TTC549 (cell line): ENCODE data around the gene EWSR1.

Experiments used
- FAIRE-seq: peaks from 2 replicates; lab custom pipeline; 2012; peaks lifted over from hg19 to GRCh38; lab: Jason Lieb, UNC

EWSR1 gene

DNA sequence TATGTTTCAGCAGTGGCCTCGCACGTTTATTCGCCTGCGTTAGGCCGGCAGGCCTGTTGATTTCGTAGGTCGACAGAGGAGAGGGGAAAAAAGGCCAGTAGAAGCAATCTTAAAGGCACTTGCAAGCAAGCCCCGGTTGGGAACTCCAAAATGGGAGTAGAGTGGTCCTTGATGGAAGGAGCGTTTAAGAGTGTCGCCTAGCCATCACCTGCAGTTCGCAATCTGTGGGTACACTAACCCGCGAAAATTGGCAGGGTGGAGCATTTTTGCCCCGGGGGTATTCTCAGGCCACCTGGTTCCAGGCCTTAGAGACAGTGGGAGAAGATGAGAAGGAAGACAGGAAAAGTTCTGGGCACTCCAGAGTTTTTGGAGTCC, 1.1 kb downstream of the EWSR1 start:
- FAIRE-seq, result no peak

GRCh38 chr22:29269731-29270474, 1.8 kb downstream of the EWSR1 start:
- no peak for FAIRE-seq

- no peak for FAIRE-seq
Observed at GRCh38 chr22:29270475-29271271, 2.6 kb downstream of the EWSR1 start.

GRCh38 chr22:29272624-29273023, 4.6 kb downstream of the EWSR1 start:
- no peak for FAIRE-seq

- FAIRE-seq, result no peak
Observed at GRCh38 chr22:29275167-29275566, 7.1 kb downstream of the EWSR1 start.

GRCh38 chr22:29275819-29276565, 7.9 kb downstream of the EWSR1 start:
- FAIRE-seq, result no peak

DNA sequence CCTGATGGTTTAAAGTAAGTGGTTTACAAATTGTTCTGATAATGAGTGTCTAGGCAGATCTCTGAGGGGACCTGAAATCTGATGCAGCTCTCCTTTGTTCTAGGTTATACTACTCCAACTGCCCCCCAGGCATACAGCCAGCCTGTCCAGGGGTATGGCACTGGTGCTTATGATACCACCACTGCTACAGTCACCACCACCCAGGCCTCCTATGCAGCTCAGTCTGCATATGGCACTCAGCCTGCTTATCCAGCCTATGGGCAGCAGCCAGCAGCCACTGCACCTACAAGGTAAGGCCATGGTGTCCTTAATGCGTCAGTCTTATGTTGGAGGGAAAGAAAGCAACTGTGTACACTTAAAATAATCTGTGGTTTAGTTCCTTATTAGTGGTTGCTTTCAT, 9.9 kb downstream of the EWSR1 start:
- no peak for FAIRE-seq

DNA sequence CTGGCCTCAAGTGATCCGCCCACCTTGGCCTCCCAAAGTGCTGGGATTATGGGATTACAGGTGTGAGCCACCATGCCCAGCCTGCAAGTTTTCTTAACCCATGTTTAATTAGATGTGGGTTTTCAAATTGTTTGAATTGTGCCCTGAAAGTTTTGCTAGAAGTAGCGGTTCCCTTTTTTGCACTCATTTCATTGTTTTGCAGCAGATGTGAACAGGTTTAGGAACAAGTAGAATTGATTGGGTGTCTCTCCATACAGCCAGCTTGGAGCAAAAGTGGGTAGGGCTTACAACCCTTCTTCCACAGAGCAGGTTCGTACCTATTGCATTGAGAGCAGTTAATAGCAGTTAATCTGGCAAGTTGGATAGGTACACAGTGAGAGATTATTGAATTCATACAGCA, 16.1 kb downstream of the EWSR1 start:
- FAIRE-seq, result no peak

DNA sequence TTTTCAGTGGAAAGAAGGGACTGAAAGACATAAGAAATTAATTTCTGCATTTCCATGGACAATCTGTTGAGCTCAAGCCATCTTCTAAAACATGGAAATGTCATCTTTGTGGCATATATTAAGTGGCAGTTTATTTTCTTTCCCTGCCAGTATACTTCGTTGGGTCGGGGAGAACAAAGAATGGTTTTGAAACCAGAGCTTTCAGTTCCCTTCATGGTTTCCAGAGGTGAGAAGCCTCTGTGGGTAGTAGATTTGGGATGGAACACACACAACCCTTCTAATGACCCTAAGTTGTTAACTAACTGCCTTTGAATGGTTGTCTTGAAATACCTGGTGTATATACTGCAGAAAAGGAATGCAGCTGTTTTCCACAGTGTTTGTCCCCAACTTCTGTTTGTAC, 20.8 kb downstream of the EWSR1 start:
- FAIRE-seq, result no peak

- no peak for FAIRE-seq
Observed at GRCh38 chr22:29290061-29290460, 22.0 kb downstream of the EWSR1 start.

DNA sequence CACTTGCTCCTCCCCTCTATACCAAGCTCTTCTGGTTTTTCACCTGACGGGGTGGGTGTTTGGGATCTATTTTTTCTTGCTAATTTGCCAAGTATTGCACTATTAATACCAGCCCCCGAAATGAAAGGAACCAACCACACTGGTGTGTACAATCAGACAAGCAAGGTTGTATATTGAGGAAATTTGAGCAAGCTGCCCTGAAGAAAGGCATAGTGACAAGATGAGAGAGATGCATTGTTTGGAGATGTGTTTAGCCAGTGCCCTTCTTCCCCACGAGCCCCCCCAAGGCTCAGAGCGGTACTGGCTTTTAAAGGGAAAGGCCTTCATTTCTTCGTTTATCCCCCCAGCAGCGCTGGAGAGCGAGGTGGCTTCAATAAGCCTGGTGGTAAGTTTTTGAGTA, 23.1 kb downstream of the EWSR1 start:
- no peak for FAIRE-seq

DNA sequence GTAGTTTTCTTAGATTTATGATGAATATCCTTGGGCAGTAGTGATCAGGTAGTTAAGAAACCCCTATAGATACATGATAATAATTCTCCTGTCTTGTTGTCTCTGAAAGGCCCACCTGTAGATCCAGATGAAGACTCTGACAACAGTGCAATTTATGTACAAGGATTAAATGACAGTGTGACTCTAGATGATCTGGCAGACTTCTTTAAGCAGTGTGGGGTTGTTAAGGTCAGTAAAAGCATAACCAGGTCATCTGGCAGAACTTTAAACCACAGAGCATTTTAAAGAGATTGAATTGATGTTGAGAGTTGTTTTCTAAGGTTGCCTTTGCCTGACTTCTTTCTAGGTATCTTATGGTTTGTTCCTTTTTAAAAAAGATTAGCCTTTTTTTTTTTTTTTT, 24.3 kb downstream of the EWSR1 start:
- FAIRE-seq, result no peak

DNA sequence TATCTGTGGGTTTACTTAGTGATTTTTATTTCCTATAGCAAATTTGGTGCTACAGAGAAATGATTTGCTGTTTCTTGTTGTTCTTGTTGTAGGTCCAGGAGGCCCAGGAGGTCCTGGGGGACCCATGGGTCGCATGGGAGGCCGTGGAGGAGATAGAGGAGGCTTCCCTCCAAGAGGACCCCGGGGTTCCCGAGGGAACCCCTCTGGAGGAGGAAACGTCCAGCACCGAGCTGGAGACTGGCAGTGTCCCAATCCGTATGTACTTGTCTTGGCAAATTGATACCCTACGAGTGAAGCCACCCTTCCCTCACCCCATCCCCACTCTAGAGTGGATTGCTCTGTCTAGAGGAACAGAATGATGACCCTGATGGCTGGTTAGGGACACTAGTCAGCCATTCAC, 30.6 kb downstream of the EWSR1 start:
- FAIRE-seq, result no peak

- FAIRE-seq, result no peak
Observed at GRCh38 chr22:29299136-29299900, 31.2 kb downstream of the EWSR1 start.

DNA sequence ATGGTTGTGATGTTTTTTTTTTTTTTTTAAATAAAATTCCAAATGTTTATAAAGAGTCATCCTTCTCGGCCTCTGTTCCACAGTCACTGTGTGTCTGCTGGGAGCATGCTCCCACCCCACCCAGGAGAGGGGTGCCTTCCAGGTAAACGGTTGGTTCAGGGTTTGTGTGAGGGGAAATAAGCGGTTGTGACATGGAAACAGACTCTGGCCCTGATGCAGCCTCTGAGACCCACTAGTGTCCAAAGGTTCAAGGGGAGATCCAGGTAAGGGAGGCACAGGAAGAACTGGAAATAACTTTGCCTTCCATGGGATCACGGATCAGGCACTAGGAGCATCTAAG, 32.4 kb downstream of the EWSR1 start:
- FAIRE-seq, result no peak

GRCh38 chr22:29300807-29301601, 32.9 kb downstream of the EWSR1 start:
- no peak for FAIRE-seq

GRCh38 chr22:29301716-29302401, 33.8 kb downstream of the EWSR1 start:
- no peak for FAIRE-seq

DNA sequence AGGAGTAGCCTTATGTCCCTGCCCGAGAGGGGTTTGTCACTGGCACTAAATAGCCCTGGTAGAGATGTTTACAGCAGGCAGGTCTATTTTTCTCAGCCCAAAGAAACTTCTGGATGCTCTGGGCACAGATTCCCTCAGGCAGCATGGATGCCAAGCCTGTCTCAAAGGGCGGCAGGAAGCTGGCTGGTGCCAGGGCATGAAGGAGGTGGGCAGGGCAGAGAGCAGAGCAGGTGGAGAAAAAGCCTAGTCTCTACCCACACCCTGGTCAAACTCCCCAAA, 34.3 kb downstream of the EWSR1 start:
- FAIRE-seq, result no peak

DNA sequence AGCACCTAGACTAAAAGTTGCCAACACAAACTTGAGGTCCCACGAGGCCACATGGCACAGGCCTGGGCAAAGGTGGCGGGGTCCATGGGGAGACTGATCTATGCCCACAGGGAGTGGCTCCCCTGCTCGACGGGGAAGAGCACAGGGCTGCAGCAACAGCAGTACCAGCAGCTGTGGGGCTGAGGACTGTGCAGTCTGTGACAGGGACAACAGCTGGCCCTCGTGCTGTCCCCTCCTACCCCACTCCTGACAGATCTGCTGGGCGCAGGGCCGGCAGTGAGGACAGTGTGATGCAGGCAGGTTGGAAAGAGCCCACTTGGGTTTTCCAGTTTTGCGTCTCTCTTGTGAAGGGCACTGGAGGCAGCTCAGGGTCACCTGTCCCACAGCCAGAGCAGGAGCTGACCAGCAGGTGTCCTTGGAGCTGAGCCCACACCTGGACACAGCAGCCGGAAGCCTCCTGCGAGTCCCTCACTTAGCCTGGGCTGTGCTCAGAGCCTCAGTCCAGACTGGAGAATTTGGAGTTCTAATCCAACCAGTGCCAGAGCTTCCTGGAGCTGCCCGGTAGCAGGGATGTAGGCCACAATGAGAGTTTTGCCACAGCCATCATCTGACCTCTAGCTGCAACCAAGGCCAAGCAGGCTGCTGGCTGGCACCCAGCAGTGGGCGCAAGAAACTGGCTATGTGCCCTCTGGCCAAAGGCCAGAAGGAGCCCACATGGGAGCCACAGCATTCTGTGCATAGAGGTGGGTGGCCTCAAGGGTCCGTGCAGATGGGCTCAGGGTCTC, 34.8 kb downstream of the EWSR1 start:
- FAIRE-seq, result no peak

- no peak for FAIRE-seq
Observed at GRCh38 chr22:29305836-29306174, 37.7 kb downstream of the EWSR1 start.
